ENCODE results near the gene SPATA20.

SPATA20 gene

DNA sequence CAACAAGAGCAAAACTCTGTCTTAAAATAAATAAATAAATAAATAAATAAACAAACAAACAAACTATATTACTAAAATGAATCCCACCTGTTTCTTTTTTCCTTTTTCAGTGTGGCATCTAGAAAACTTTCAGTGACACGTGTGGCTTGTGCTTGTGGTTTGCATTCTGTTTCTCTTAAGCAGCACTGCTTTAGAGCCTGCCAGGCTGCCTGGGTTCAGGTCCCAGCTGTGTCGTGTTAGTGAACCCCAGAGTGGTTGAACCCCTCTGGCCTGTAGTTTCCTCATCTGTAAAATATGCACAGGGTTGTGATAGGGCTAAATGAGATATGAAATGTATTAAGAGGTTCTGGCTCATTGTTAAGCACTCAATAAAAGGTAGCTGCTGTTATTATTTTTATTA is 26.5 kb upstream of the SPATA20 start:
- DNase-seq, result no peak

GRCh38 chr17:50521514-50521913 is 25.5 kb upstream of the SPATA20 start:
- no peak for DNase-seq

DNA sequence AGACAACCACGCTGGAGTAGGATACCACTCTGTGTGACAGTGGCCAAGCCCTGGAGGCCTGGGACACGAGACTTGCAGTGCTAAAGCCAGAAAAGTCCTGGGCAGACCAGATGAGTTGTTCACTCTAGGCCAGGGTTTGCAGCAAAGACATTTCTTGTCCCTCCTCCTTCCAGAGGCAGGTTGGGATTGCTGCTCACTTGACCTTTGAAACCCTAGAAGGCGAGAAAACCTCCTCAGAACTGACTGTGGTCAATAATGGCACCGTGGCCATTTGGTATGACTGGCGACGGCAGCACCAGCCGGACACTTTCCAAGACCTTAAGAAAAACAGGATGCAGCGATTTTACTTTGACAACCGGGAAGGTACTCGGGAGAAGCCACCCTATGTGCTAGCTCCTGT is 24.2 kb upstream of the SPATA20 start:
- no peak for DNase-seq

- DNase-seq, result no peak
Observed at GRCh38 chr17:50523208-50523607, 23.8 kb upstream of the SPATA20 start.

DNA sequence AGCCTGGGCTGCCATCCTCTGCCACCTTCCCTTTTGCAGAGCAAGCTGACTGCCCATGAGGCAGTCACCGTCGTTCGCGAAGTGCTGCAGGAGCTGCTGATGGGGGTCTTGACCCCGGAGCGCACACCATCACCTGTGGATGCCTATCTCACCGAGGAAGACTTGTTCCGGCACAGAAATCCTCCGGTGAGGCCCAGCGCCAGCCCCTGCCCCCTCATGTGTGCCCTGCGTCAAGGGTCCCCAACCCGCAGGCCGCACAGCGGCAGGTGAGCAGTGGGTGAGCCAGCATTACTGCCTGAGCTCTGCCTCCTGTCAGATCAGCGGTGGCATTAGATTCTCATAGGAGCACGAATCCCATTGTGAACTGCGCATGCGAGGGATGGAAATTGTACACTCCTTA is 22.1 kb upstream of the SPATA20 start:
- DNase-seq, result no peak

DNA sequence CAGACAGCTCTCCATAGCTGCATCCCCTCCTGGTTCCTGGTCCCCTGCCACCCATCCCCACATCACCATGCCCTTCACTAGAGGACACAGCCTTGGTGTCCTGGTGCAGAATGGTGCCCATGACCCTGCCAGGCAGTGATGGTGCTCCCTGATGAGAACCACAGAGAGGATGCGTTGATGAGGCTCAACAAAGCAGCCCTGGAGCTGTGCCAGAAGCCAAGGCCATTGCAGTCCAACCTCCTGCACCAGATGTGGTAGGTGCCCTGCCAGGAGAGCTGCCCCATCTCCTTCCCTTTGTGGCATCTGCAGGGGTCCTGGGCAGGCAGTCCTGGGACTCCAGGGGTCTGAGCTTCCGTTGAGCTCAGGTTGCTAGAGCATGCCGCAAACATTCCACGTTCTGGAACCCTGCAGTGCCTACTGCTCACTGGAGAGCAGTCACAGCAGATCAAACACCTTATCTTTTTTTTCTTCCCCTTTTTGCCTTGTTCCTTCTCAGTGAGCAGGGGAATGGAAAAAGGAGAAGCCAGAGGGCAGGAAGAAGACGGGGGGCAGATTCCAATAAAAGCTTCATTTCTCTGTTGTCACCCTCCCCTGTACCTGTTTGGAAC is 19.7 kb upstream of the SPATA20 start:
- no peak for DNase-seq

DNA sequence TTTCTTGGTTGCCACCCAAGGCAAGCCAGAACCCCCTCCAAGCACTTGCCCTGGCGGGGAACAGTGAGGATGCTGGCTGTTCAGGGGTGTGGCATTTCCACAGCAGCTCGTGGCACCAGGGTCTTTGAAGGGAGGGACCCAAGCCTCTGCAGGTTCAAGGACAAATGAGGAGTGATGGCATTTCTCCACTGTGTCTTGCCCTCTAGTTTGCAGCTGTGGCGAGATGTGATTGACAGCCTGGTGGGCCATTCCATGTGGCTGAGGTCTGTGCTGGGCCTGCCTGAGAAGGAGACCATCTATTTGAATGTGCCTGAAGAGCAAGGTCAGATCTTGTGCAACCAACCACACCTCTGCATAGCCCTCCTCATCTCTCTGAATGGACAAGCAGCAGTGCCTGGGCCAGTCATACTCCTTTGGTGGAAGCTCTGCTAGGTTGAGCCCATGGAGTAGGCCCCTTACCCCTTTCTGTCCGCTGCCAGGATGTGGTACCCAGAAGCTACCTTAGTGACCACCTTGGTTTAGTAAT is 19.0 kb upstream of the SPATA20 start:
- no peak for DNase-seq

DNA sequence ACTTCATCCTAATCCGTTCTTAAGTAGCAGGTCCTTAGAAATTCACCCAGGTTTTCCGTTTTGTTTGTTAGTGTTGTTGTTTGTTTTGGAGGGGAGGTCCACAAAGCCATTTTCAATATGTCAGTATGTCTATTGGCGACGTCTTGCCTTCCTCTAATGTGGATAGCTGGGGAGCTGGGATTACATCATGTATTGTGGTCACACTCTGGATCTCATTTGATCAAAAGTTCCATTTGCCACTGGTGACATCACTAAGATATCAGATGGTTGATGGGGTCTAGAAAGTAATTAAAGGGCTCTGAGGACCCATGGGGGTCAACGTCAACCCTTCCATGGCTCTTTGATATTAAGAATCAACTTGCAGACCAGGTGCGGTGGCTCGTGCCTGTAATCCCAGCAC is 17.1 kb upstream of the SPATA20 start:
- no peak for DNase-seq

GRCh38 chr17:50531428-50532025 is 15.4 kb upstream of the SPATA20 start:
- DNase-seq, result no peak

GRCh38 chr17:50532452-50533024 is 14.4 kb upstream of the SPATA20 start, which contains the start of gene EPN3:
EPN3 (plus strand) TSS chr17:50532735; CDS start chr17:50536557, 3,822 bp downstream.
- DNase-seq, result no peak

- DNase-seq, result no peak
Observed at GRCh38 chr17:50533185-50533584, 13.8 kb upstream of the SPATA20 start.

DNA sequence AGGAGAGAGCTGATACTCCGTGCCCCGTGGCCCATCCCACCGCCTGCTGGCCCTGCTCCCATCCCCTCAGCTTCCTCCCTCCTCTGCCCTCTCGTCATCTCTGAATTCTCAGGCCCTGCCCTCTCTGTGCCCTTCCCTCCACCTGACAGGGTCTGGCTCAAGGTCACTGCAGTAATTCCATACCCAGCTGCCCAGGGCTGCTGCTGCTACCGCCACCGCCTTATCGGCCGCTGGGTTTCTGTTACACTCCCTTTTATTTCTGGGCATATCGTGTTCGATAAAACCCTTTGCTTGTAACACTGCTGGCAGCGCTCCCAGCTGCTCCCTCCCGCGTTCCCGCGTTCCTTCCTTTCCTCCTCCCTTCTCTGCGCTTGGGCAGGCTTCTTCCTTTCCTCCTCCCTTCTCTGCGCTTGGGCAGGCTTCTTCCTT is 13.2 kb upstream of the SPATA20 start:
- DNase-seq, result no peak

DNA sequence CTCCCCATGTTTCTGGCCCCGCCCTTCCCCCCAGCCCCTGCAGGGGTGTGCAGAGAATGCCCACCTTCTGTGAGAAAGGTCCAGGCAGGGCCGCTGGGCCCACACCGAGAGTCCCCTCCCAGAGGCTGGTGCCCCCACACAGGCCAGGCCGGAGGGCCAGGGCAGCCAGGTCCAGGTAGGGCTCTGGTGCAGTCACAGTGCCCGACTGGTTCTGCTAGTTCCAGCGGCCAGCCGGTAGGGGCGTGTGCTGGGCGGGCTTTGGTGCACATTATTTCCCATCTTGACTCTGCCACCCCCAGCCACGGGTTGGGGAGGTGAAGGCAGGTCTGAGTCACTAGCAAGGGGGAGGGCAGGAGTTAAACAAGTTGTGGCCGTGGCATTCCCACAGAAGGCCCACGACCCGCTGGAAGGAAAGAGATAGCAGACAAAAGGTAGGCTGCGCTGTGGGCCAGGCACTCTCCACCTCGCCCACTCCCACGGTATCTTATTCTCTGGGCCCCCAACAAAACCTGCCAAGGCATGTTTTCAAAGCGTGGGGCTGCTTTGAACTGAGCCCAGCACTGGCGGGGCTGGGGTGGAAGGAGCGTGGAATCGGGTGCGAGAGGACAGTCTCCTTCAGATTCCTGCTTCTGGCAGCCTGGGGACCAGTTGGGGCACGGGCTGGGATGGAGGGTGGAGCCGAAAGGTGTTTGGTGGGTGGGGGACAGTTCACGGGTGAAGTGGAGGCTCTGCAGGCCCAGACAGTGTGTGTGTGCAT is 12.6 kb upstream of the SPATA20 start:
- DNase-seq, result peak in 1 of 2 experiments; percentile 29

- no peak for DNase-seq
Observed at GRCh38 chr17:50534979-50535326, 12.0 kb upstream of the SPATA20 start.

DNA sequence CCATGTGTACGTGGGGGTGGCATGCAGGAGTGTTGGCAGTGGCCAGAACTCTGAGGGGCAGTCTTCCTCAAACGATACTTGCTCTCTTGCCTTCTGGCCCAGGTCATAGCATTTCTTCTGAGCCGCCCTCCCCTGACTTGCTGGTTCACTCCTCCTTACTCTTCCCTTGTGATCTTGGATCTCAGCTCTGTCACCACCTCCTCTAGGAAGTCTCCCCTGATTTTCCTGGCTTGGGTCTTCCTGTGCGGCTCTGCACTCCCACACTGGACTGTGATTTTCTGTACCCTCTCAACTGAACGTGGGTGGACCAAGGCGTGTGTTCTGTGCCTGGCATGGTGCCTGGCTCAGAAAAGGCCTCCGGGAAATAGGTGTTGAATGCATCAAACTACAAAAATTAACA is 11.6 kb upstream of the SPATA20 start:
- DNase-seq, result no peak

DNA sequence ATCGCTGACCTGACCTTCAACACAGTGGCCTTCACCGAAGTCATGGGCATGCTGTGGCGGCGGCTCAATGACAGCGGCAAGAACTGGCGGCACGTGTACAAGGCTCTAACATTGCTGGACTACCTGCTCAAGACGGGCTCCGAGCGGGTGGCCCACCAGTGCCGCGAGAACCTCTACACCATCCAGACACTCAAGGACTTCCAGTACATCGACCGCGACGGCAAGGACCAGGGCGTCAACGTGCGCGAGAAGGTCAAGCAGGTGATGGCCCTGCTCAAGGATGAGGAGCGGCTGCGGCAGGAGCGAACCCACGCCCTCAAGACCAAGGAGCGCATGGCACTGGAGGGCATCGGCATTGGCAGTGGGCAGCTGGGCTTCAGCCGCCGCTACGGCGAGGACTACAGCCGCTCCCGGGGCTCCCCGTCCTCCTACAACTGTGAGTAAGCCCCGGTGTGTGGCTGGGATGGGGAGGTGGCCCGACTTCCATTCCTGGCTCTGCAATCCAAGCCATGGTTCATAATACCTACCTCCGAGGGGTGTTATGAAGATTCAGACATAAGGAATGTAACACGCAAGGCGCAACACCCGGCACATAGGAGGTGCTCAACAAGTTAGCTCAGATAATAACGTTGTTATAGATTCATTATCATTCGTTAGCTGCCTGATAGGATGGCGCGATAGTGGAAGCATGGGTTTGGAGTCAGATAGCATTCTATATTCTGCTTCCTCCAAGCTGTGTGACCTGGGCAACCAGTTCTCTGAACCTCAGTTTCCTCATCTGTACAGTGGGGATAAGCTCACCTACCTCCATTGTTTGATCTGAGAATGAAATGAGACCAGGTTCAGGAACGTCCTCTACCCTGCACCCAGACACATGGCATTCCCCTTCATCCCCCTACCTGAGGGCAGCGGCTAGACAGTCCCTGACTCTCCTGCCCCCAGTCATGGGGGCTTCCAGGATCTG is 10.0 kb upstream of the SPATA20 start:
- DNase-seq, result no peak

DNA sequence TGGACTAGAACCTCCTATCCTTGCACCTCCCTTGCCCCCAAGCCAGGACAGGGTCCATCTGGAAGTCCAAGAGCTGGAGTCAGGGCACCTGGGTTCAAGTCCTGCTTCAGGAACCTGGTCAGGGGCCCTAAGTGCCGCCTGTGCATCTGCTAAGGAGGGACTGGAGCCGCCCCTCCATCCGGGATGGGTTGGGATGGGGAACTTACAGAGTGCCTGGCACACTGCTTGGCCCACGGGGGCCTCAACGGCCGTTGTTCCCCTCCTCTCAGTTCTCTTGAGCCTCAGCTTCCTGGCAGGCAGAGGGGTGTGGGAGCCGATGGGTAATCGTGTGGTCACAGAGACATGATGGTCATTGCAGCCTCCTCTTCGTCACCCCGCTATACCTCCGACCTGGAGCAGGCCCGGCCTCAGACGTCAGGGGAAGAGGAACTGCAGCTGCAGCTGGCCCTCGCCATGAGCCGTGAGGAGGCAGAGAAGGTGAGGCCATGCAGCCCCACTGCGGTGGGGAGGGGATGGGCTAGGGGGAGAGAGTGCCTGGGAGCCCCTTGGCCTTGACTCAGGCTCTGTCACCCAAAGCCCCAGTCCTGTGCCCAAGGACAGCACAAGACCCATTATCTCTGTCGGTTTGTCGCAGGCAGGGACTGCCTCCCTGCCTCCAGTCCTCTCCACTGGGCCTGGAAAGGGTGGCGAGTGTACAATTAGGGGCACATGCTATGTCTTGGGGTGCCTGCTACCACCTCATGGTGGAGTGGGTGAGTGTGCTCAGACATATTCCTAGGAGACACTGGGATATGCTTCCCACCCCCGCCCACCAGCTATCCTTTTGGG is 9.0 kb upstream of the SPATA20 start:
- no peak for DNase-seq

GRCh38 chr17:50538549-50539410 is 8.2 kb upstream of the SPATA20 start:
- no peak for DNase-seq

GRCh38 chr17:50539762-50540559 is 7.0 kb upstream of the SPATA20 start:
- no peak for DNase-seq
